NB4 (cell line): ENCODE measurements around the gene SMAD3.
"Not testable (repeated sequence)": the region's sequence is repeated elsewhere in the genome, so short reads cannot be mapped to it uniquely, and the experiment has no call there.

Experiments
- POLR2A ChIP-seq: IDR thresholded peaks from 2 replicates; pipeline ENCODE4 v1.6.1; 2011; ENCODE audit warnings: mild to moderate bottlenecking; ENCODE audit not compliant: insufficient read length; ENCODE audit errors: extremely low read depth
- TF ChIP-seq, protein P1 (sequence below): IDR thresholded peaks from one replicate; pipeline ENCODE4 v1.5.1; 2012; ENCODE audit warnings: low read depth, low read length

- TF ChIP-seq, protein P1, sequence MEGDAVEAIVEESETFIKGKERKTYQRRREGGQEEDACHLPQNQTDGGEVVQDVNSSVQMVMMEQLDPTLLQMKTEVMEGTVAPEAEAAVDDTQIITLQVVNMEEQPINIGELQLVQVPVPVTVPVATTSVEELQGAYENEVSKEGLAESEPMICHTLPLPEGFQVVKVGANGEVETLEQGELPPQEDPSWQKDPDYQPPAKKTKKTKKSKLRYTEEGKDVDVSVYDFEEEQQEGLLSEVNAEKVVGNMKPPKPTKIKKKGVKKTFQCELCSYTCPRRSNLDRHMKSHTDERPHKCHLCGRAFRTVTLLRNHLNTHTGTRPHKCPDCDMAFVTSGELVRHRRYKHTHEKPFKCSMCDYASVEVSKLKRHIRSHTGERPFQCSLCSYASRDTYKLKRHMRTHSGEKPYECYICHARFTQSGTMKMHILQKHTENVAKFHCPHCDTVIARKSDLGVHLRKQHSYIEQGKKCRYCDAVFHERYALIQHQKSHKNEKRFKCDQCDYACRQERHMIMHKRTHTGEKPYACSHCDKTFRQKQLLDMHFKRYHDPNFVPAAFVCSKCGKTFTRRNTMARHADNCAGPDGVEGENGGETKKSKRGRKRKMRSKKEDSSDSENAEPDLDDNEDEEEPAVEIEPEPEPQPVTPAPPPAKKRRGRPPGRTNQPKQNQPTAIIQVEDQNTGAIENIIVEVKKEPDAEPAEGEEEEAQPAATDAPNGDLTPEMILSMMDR, result not testable (repeated sequence)
- TF ChIP-seq POLR2A, result not testable (repeated sequence)
Observed at GRCh38 chr15:67122816-67123215, 57.4 kb downstream of the SMAD3 start.
